ENCODE measurements around the gene OR9Q2. TPM values are rescaled to one million over a fixed set of nuclear protein-coding genes. Genes with fewer than 3 reads are reported as not detected.

The OR9Q2 gene
- total and polyA plus RNA-seq, 2 of the 8 experiments (the other 6 are each of a cell fraction or from before 2014, with no cell fraction given), result not detected

- TF ChIP-seq RFX5 (IDR thresholded peaks at IDR 0.05; ENCODE audit: borderline replicate concordance, low read depth, low read length), result no peak
- TF ChIP-seq POLR2A (IDR thresholded peaks at IDR 0.05; ENCODE audit: control extremely low read depth in 1 of 2, low read depth in 2 of 2, low read length in 2 of 2), result no peak
Observed at GRCh38 chr11:58192229-58192628, 3.4 kb downstream of the OR9Q2 start (continued).

- H2BK120ac ChIP-seq (replicated peaks; ENCODE audit: low read depth, low read length), result no peak overlapping the region
- H2BK12ac ChIP-seq (ENCODE audit: low read depth, low read length), result no peak overlapping the region
- no peaks in the 10 kb centered on the region for H4K20me1 ChIP-seq (replicated peaks in 1 of 2; ENCODE audit: control insufficient read depth in 1 of 2, insufficient read depth in 2 of 2, low read length in 2 of 2)
- H3K9me3 ChIP-seq (ENCODE audit: insufficient read depth in 2 of 2, low read depth in 1 of 2, low read length in 1 of 2), result peaks cover 12 to 15% of the 10 kb centered on the region in 2 experiments; a peak in 2 of 4 replicates
- H4K8ac ChIP-seq (ENCODE audit: extremely low read depth, insufficient read depth, low read length), result no peak overlapping the region
- no peaks in the 10 kb centered on the region for H3K79me1 ChIP-seq (ENCODE audit: low read depth, low read length)
- no peak overlapping the region for H2BK20ac ChIP-seq (ENCODE audit: low read length)
- no peak overlapping the region for H3K4me2 ChIP-seq (ENCODE audit: insufficient read depth in 1 of 2, low read depth in 2 of 2, low read length in 2 of 2)
- no peak overlapping the region for H2AK5ac ChIP-seq (ENCODE audit: low read depth, low read length)
- no peak overlapping the region for H2BK15ac ChIP-seq (ENCODE audit: low read length)
- no peak overlapping the region for H3K14ac ChIP-seq (ENCODE audit: insufficient read length)
- no peak overlapping the region for H3K18ac ChIP-seq (ENCODE audit: extremely low read depth, low read length)
- no peak overlapping the region for H3K56ac ChIP-seq (replicated peaks; ENCODE audit: insufficient read length, low read depth, low read length)
- ChIA-PET POLR2A (ENCODE audit: partially characterized antibody) (no interaction called here), CTCF (ENCODE audit: partially characterized antibody) (no interaction called here)
- H3K27me3 ChIP-seq (replicated peaks in 1 of 4; ENCODE audit: control insufficient read depth in 3 of 4, extremely low read depth in 1 of 4, insufficient read depth in 3 of 4, low read length in 3 of 4), result no peaks in the 10 kb centered on the region
- H2BK5ac ChIP-seq (ENCODE audit: low read depth, low read length), result no peak overlapping the region
- no peak overlapping the region for H4K91ac ChIP-seq (replicated peaks; ENCODE audit: insufficient read length, low read length)
- H4K5ac ChIP-seq (ENCODE audit: insufficient read length, low read depth, low read length), result no peak overlapping the region
- H3K23me2 ChIP-seq (ENCODE audit: low read depth, low read length), result no peaks in the 10 kb centered on the region
- no peak for FAIRE-seq
- no peak overlapping the region for H3K23ac ChIP-seq (ENCODE audit: insufficient read length)
- no peak for DNase-seq (ENCODE audit: low read depth in 1 of 2, low spot score in 2 of 2)
- no peaks in the 10 kb centered on the region for H3K79me2 ChIP-seq (ENCODE audit: control insufficient read depth in 1 of 2, insufficient read depth in 2 of 2, low read length in 2 of 2)
- no peak overlapping the region for H2AFZ ChIP-seq (ENCODE audit: low read length)
- H3K27ac ChIP-seq (ENCODE audit: low read depth, low read length), result no peak overlapping the region
- H3K36me3 ChIP-seq (ENCODE audit: control insufficient read depth in 2 of 4, insufficient read depth in 4 of 4, low read length in 3 of 4), result no peaks in the 10 kb centered on the region
- no peaks in the 10 kb centered on the region for H3K4me1 ChIP-seq (replicated peaks in 1 of 4; ENCODE audit: control insufficient read depth in 3 of 4, insufficient read depth in 4 of 4, low read length in 3 of 4)
- H3K4ac ChIP-seq (replicated peaks; ENCODE audit: insufficient read length, low read depth, low read length), result no peak overlapping the region
- no peak overlapping the region for H3K4me3 ChIP-seq (ENCODE audit: extremely low read depth in 1 of 4, insufficient read depth in 2 of 4, low read depth in 3 of 4, low read length in 4 of 4)
- no peak overlapping the region for H3K9ac ChIP-seq (replicated peaks in 1 of 4; ENCODE audit: extremely low read depth in 1 of 4, low read depth in 3 of 4, low read length in 3 of 4)
- TF ChIP-seq PHF8 (conservative IDR thresholded peaks at IDR 0.05; ENCODE audit: low read depth, low read length) (no peak), EZH2 (IDR thresholded peaks at IDR 0.05; ENCODE audit: low read depth, low read length, severe bottlenecking) (no peak), ATF2 (IDR thresholded peaks at IDR 0.05; ENCODE audit: low read length) (no peak), MAFK (IDR thresholded peaks at IDR 0.05; ENCODE audit: low read depth, low read length) (no peak), RBBP5 (IDR thresholded peaks at IDR 0.05; ENCODE audit: borderline replicate concordance, low read depth, low read length) (no peak), TEAD4 (IDR thresholded peaks at IDR 0.05; ENCODE audit: low read depth, low read length) (no peak), POLR2A (IDR thresholded peaks at IDR 0.05; ENCODE audit: control extremely low read depth in 1 of 2, low read depth in 2 of 2, low read length in 2 of 2) (no peak), USF2 (IDR thresholded peaks at IDR 0.05; ENCODE audit: low read length) (no peak), RFX5 (IDR thresholded peaks at IDR 0.05; ENCODE audit: borderline replicate concordance, low read depth, low read length) (no peak), BRCA1 (IDR thresholded peaks at IDR 0.05; ENCODE audit: low read depth, low read length) (no peak)
Observed at GRCh38 chr11:58193391-58193790, 4.5 kb downstream of the OR9Q2 start.
